ENCODE measurements around the gene RPP25L. TPM values are rescaled to one million over a fixed set of nuclear protein-coding genes. Genes with fewer than 3 reads are reported as not detected.

Gene RPP25L
- total and polyA plus RNA-seq, 10 of the 15 experiments (the other 5 are each of a cell fraction or from before 2014, with no cell fraction given) = 7.7 to 30.2 (median 16.8) TPM

GRCh38 chr9:34633166-34633565 lies 21.3 kb upstream of the RPP25L start:
- no peak overlapping the region for H3K4me3 ChIP-seq
- H3K36me3 ChIP-seq (ENCODE audit: control insufficient read depth in 2 of 2, insufficient read depth in 2 of 2, low read length in 1 of 2) = peaks cover 2 to 6% of the 10 kb centered on the region in 2 experiments; a peak in 3 of 4 replicates
- ChIA-PET SMC1A (ENCODE audit: uncharacterized antibody, unreplicated experiment) (interaction anchor here (0.8 to 2.6 kb wide), 6 partner anchors 8 to 256 kb away, joined by 3 to 13 read pairs (median 6); partner anchors contain the start of genes DCTN3, GALT, MYORG and RPP25L), CTCF (interaction anchor here (0.7 to 8.3 kb wide), 16 partner anchors 8 to 257 kb away, joined by 3 to 118 read pairs (median 8); partner anchors contain the start of genes DCTN3, GALT and RPP25L), RAD21 (ENCODE audit: unreplicated experiment) (interaction anchor here (0.5 to 1.6 kb wide), 6 partner anchors 13 to 1021 kb away, joined by 3 to 8 read pairs (median 3); partner anchors contain the start of gene DCTN3), POLR2A (no interaction called here)
- H4K20me1 ChIP-seq (ENCODE audit: control insufficient read depth, insufficient read depth) = no peaks in the 10 kb centered on the region; the same call in none of the 2 replicates
- H3K27me3 ChIP-seq (replicated peaks in 1 of 2; ENCODE audit: control insufficient read depth in 2 of 2, insufficient read depth in 2 of 2, low read length in 1 of 2) = peaks cover 6 to 8% of the 10 kb centered on the region in 2 experiments; a peak in 3 of 4 replicates
- DNase-seq (ENCODE audit: low read depth, low spot score) = no peak
- no TSS peak for BruUV-seq (replicated peaks)
- intact Hi-C loops (cut with micrococcal nuclease; ENCODE audit: unreplicated experiment) = no loop called here
- ATAC-seq = no peak
- WGBS (ENCODE audit: insufficient coverage, insufficient replicate concordance, low lambda C conversion rate, missing lambda C conversion rate) = 84% methylated on average over 5 of the region's 5 CpGs
- no peak overlapping the region for H3K27ac ChIP-seq (ENCODE audit: control insufficient read depth, insufficient read depth)
- no peak for TF ChIP-seq MXI1 (IDR thresholded peaks at IDR 0.05; ENCODE audit: low read depth, low read length)
- no peak for TF ChIP-seq SREBF2 (IDR thresholded peaks at IDR 0.05; ENCODE audit: low read length)
- TF ChIP-seq RUNX3 (IDR thresholded peaks at IDR 0.05; ENCODE audit: low read length) = no peak
- TF ChIP-seq CUX1 (IDR thresholded peaks at IDR 0.05; ENCODE audit: insufficient replicate concordance, low read depth, low read length) = no peak
- TF ChIP-seq SIN3A (IDR thresholded peaks at IDR 0.05; ENCODE audit: low read depth, low read length) = no peak
- TF ChIP-seq ZNF24 (IDR thresholded peaks at IDR 0.05) = no peak
- no peak for TF ChIP-seq SUPT20H (IDR thresholded peaks at IDR 0.05; ENCODE audit: borderline replicate concordance, control insufficient read depth, low read depth, low read length)
- TF ChIP-seq BACH1 (IDR thresholded peaks at IDR 0.05; ENCODE audit: borderline replicate concordance) = no peak
- no peak for TF ChIP-seq JUND (IDR thresholded peaks at IDR 0.05; ENCODE audit: low read depth, low read length)
- TF ChIP-seq STAT3 (IDR thresholded peaks at IDR 0.05; ENCODE audit: low read depth, low read length) = no peak
- TF ChIP-seq HCFC1 (IDR thresholded peaks at IDR 0.05; ENCODE audit: low read length) = no peak
- TF ChIP-seq CBX5 (IDR thresholded peaks at IDR 0.05; ENCODE audit: low read depth) = no peak
- no peak for TF ChIP-seq CREM (IDR thresholded peaks at IDR 0.05; ENCODE audit: low read depth)
- TF ChIP-seq ZNF687 (IDR thresholded peaks at IDR 0.05) = no peak
- TF ChIP-seq, protein P1, sequence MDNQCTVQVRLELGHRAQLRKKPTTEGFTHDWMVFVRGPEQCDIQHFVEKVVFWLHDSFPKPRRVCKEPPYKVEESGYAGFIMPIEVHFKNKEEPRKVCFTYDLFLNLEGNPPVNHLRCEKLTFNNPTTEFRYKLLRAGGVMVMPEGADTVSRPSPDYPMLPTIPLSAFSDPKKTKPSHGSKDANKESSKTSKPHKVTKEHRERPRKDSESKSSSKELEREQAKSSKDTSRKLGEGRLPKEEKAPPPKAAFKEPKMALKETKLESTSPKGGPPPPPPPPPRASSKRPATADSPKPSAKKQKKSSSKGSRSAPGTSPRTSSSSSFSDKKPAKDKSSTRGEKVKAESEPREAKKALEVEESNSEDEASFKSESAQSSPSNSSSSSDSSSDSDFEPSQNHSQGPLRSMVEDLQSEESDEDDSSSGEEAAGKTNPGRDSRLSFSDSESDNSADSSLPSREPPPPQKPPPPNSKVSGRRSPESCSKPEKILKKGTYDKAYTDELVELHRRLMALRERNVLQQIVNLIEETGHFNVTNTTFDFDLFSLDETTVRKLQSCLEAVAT (IDR thresholded peaks at IDR 0.05) = no peak
- H3K9me3 ChIP-seq (replicated peaks; ENCODE audit: control insufficient read depth, insufficient read depth, low read length) = no peaks in the 10 kb centered on the region
- in situ Hi-C loops (cut with MboI) = no loop called here
- peaks cover 4% of the 10 kb centered on the region for H3K4me1 ChIP-seq (ENCODE audit: control insufficient read depth, insufficient read depth, low read length)
- H3K79me2 ChIP-seq (ENCODE audit: control insufficient read depth, insufficient read depth, low read length) = peaks cover 15% of the 10 kb centered on the region
- peak; percentile 38 for FAIRE-seq
- no peak overlapping the region for H2AFZ ChIP-seq (ENCODE audit: control insufficient read depth, low read depth, low read length)
- no peak overlapping the region for H3K9ac ChIP-seq (ENCODE audit: control insufficient read depth, insufficient read depth, low read length)
- H3K4me2 ChIP-seq (ENCODE audit: control insufficient read depth, insufficient read depth) = no peak overlapping the region

Data from GM12878 (cell line).